ENCODE results near the gene FBXL5. TPM values are rescaled to one million over a fixed set of nuclear protein-coding genes. Genes with fewer than 3 reads are reported as not detected.

The FBXL5 gene
- total and polyA plus RNA-seq, 2 donors (not counting 1 experiment from before 2014, with no cell fraction given), result 52.9 to 131 TPM

DNA sequence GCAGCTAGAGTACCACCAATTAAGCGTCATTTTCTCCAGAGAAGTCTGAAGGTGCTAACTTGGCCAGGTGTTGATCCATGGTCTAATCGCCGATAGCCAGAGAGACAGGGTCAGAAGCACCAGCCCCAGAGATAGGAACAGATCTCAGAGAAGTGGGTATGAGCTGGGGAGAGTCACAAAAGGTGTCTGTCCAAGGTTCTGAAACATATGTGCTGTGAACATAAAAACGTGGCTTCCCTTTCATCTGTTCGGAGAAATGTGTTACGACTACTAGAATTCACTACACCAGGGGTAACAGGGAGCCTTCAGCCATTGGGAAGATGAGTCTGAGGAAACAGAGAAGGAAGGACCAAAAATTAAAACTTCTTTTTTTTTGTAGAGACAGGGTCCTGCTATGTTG, 91.3 kb downstream of the FBXL5 start:
- no peaks in the 10 kb centered on the region for H3K4me1 ChIP-seq (ENCODE audit: control insufficient read depth, extremely low read depth, insufficient read depth, low read length)
- peaks cover 7% of the 10 kb centered on the region for H3K36me3 ChIP-seq (ENCODE audit: control insufficient read depth, insufficient read depth, low read length)
- H4K20me1 ChIP-seq (ENCODE audit: control insufficient read depth, extremely low read depth, insufficient read depth, low read length), result no peaks in the 10 kb centered on the region
- H3K4me2 ChIP-seq (ENCODE audit: extremely low read depth, insufficient read depth, low read length), result no peak overlapping the region
- H3K27ac ChIP-seq (ENCODE audit: insufficient read depth, low read length), result no peak overlapping the region
- H3K27me3 ChIP-seq (ENCODE audit: control insufficient read depth, insufficient read depth, low read length), result no peaks in the 10 kb centered on the region
- no peak overlapping the region for H2AFZ ChIP-seq (ENCODE audit: low read length)
- TF ChIP-seq, protein P1, sequence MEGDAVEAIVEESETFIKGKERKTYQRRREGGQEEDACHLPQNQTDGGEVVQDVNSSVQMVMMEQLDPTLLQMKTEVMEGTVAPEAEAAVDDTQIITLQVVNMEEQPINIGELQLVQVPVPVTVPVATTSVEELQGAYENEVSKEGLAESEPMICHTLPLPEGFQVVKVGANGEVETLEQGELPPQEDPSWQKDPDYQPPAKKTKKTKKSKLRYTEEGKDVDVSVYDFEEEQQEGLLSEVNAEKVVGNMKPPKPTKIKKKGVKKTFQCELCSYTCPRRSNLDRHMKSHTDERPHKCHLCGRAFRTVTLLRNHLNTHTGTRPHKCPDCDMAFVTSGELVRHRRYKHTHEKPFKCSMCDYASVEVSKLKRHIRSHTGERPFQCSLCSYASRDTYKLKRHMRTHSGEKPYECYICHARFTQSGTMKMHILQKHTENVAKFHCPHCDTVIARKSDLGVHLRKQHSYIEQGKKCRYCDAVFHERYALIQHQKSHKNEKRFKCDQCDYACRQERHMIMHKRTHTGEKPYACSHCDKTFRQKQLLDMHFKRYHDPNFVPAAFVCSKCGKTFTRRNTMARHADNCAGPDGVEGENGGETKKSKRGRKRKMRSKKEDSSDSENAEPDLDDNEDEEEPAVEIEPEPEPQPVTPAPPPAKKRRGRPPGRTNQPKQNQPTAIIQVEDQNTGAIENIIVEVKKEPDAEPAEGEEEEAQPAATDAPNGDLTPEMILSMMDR (conservative IDR thresholded peaks at IDR 0.05 in 1 of 2, IDR thresholded peaks at IDR 0.05 in 1 of 2; ENCODE audit: low read depth in 1 of 2, low read length in 2 of 2), result no peak
- no peak for TF ChIP-seq EZH2 (IDR thresholded peaks at IDR 0.05; ENCODE audit: low read length, missing control alignments)
- no peaks in the 10 kb centered on the region for H3K9me3 ChIP-seq (ENCODE audit: control insufficient read depth, insufficient read depth, low read depth, low read length)
- H3K9ac ChIP-seq (ENCODE audit: insufficient read depth, low read length), result no peak overlapping the region
- no peak for DNase-seq (ENCODE audit: low read depth in 2 of 2)
- no peaks in the 10 kb centered on the region for H3K79me2 ChIP-seq (ENCODE audit: control insufficient read depth, insufficient read depth, low read length)
- no peak overlapping the region for H3K4me3 ChIP-seq (replicated peaks in 1 of 4; ENCODE audit: control extremely low read depth in 1 of 4, insufficient read depth in 1 of 4, low read depth in 3 of 4, low read length in 4 of 4)

GRCh38 chr4:15562623-15563022, 92.5 kb downstream of the FBXL5 start:
- Histone ChIP-seq H3K9me3 (ENCODE audit: control insufficient read depth, insufficient read depth, low read depth, low read length) (no peaks in the 10 kb centered on the region), H3K4me1 (ENCODE audit: control insufficient read depth, extremely low read depth, insufficient read depth, low read length) (no peaks in the 10 kb centered on the region), H3K36me3 (ENCODE audit: control insufficient read depth, insufficient read depth, low read length) (peaks cover 9% of the 10 kb centered on the region), H3K4me3 (replicated peaks in 1 of 4; ENCODE audit: control extremely low read depth in 1 of 4, insufficient read depth in 1 of 4, low read depth in 3 of 4, low read length in 4 of 4) (no peak overlapping the region), H3K27me3 (ENCODE audit: control insufficient read depth, insufficient read depth, low read length) (no peaks in the 10 kb centered on the region), H3K79me2 (ENCODE audit: control insufficient read depth, insufficient read depth, low read length) (no peaks in the 10 kb centered on the region), H4K20me1 (ENCODE audit: control insufficient read depth, extremely low read depth, insufficient read depth, low read length) (no peaks in the 10 kb centered on the region), H3K27ac (ENCODE audit: insufficient read depth, low read length) (no peak overlapping the region), H3K9ac (ENCODE audit: insufficient read depth, low read length) (no peak overlapping the region), H3K4me2 (ENCODE audit: extremely low read depth, insufficient read depth, low read length) (no peak overlapping the region), H2AFZ (ENCODE audit: low read length) (no peak overlapping the region)
- no peak for DNase-seq (ENCODE audit: low read depth in 2 of 2)
- TF ChIP-seq EZH2 (IDR thresholded peaks at IDR 0.05; ENCODE audit: low read length, missing control alignments), result no peak

- no peak for TF ChIP-seq EZH2 (IDR thresholded peaks at IDR 0.05; ENCODE audit: low read length, missing control alignments)
- TF ChIP-seq, protein P1 (conservative IDR thresholded peaks at IDR 0.05 in 1 of 2, IDR thresholded peaks at IDR 0.05 in 1 of 2; ENCODE audit: low read depth in 1 of 2, low read length in 2 of 2), result no peak
- H3K27ac ChIP-seq (ENCODE audit: insufficient read depth, low read length), result no peak overlapping the region
- H3K79me2 ChIP-seq (ENCODE audit: control insufficient read depth, insufficient read depth, low read length), result no peaks in the 10 kb centered on the region
- no peak overlapping the region for H3K4me2 ChIP-seq (ENCODE audit: extremely low read depth, insufficient read depth, low read length)
- peak in 1 of 2 donors; percentile 20 for DNase-seq (ENCODE audit: low read depth in 2 of 2)
- H3K36me3 ChIP-seq (ENCODE audit: control insufficient read depth, insufficient read depth, low read length), result peaks cover 9% of the 10 kb centered on the region
- no peaks in the 10 kb centered on the region for H3K4me1 ChIP-seq (ENCODE audit: control insufficient read depth, extremely low read depth, insufficient read depth, low read length)
- H3K4me3 ChIP-seq (replicated peaks in 1 of 4; ENCODE audit: control extremely low read depth in 1 of 4, insufficient read depth in 1 of 4, low read depth in 3 of 4, low read length in 4 of 4), result no peak overlapping the region
- no peaks in the 10 kb centered on the region for H3K9me3 ChIP-seq (ENCODE audit: control insufficient read depth, insufficient read depth, low read depth, low read length)
- no peak overlapping the region for H2AFZ ChIP-seq (ENCODE audit: low read length)
- H3K9ac ChIP-seq (ENCODE audit: insufficient read depth, low read length), result no peak overlapping the region
- H4K20me1 ChIP-seq (ENCODE audit: control insufficient read depth, extremely low read depth, insufficient read depth, low read length), result no peaks in the 10 kb centered on the region
- no peaks in the 10 kb centered on the region for H3K27me3 ChIP-seq (ENCODE audit: control insufficient read depth, insufficient read depth, low read length)
Observed at GRCh38 chr4:15562114-15562513, 93.0 kb downstream of the FBXL5 start.

All from fibroblast of lung (primary cell).